Tibial artery (tissue), 4 donors: Measurements from ENCODE around the gene KRT82.

Source experiments
- DNase-seq, 2 donors: peaks; one replicate each; pipeline ENCODE4 v3.0.0-alpha.2; 2019
- H3K27ac ChIP-seq, 2 donors: fragments of 200-600 bp; sonication (generic) in 1 of 2; 1 replicate in 1 of 2; 2 replicates in 1 of 2; pipeline ENCODE4 v1.5.1; 2018 to 2019; ENCODE audit warnings: mild to moderate bottlenecking in 1 of 2
- H3K27me3 ChIP-seq, 2 donors: fragments of 200-600 bp; sonication (generic) in 1 of 2; one replicate each; pipeline versions ENCODE4 v1.5.1 to v1.6.0; 2016 to 2019
- H3K36me3 ChIP-seq, 3 donors: fragments of 200-600 bp; sonication (generic) in 2 of 3; one replicate each; pipeline ENCODE4 v1.5.1; 2016 to 2019; ENCODE audit warnings: mild to moderate bottlenecking in 2 of 3
- H3K4me1 ChIP-seq, 4 donors: fragments of 200-600 bp; sonication (generic) in 2 of 4; 1 replicate in 3 of 4; 2 replicates in 1 of 4; pipeline ENCODE4 v1.5.1; 2016 to 2019
- H3K4me3 ChIP-seq, 2 donors: fragments of 200-600 bp; sonication (generic) in 1 of 2; 1 replicate in 1 of 2; 2 replicates in 1 of 2; pipeline ENCODE4 v1.5.1; 2018 to 2019; ENCODE audit warnings: mild to moderate bottlenecking in 2 of 2
- H3K9me3 ChIP-seq, 3 donors: fragments of 200-600 bp; sonication (generic) in 1 of 3; one replicate each; pipeline ENCODE4 v1.5.1; 2016 to 2019
- CTCF ChIP-seq, 2 experiments: fragments of 200-600 bp in 1 of 2; fragments of 450-650 bp in 1 of 2; IDR thresholded peaks; one replicate each; pipeline ENCODE4 v1.5.1; 2017 to 2019; ENCODE audit warnings: antibody characterized with exemption in 2 of 2, mild to moderate bottlenecking in 1 of 2, moderate library complexity in 1 of 2
- intact Hi-C: fragments of 100-400 bp; cut with DNase I; formaldehyde crosslinking; loops from one replicate; pipeline ENCODE4 v1.15.0; 2023; ENCODE audit warnings: low total_unique reads

Gene KRT82

GRCh38 chr12:52385226-52385702 lies 20.9 kb downstream of the KRT82 start, which contains the start of gene KRT84:
Gene KRT84, minus strand, starts transcription at chr12:52385652. Its CDS starts 67 bp downstream, at chr12:52385585.
- H3K9me3 ChIP-seq = no peaks in the 10 kb centered on the region
- H3K4me1 ChIP-seq = no peaks in the 10 kb centered on the region
- intact Hi-C loops = loop anchor here (10.0 kb wide), 1 partner anchor 200 kb away; no protein-coding TSS in a partner anchor
- H3K4me3 ChIP-seq = no peak within 1 kb of the TSS
- no peak for DNase-seq
- TF ChIP-seq CTCF (IDR thresholded peaks at IDR 0.05) = no peak
- no peaks in the 10 kb centered on the region for H3K36me3 ChIP-seq
- peaks cover 0 to 22% of the 10 kb centered on the region in 2 donors for H3K27me3 ChIP-seq
- H3K27ac ChIP-seq = no peak within 1 kb of the TSS

- intact Hi-C loops = loop anchor here (10.0 kb wide), 1 partner anchor 201 kb away; no protein-coding TSS in a partner anchor
- Histone ChIP-seq H3K27me3 (peaks cover 0 to 20% of the 10 kb centered on the region in 2 donors), H3K36me3 (no peaks in the 10 kb centered on the region)
These were observed 22.8 kb downstream of the KRT82 start for GRCh38 chr12:52383331-52383730.

GRCh38 chr12:52382854-52383253 lies 23.3 kb downstream of the KRT82 start:
- Histone ChIP-seq H3K4me1 (no peaks in the 10 kb centered on the region), H3K9me3 (no peaks in the 10 kb centered on the region), H3K27ac (no peak overlapping the region), H3K36me3 (no peaks in the 10 kb centered on the region), H3K27me3 (peaks cover 0 to 16% of the 10 kb centered on the region in 2 donors), H3K4me3 (no peak overlapping the region)
- no peak for DNase-seq
- no peak for TF ChIP-seq CTCF (IDR thresholded peaks at IDR 0.05)
- intact Hi-C loops = loop anchor here (10.0 kb wide), 1 partner anchor 202 kb away; no protein-coding TSS in a partner anchor

More at GRCh38 chr12:52383331-52383730, 22.8 kb downstream of the KRT82 start:
- H3K4me3 ChIP-seq = no peak overlapping the region
- no peak for DNase-seq
- no peak overlapping the region for H3K27ac ChIP-seq
- no peak for TF ChIP-seq CTCF (IDR thresholded peaks at IDR 0.05)
- H3K4me1 ChIP-seq = no peaks in the 10 kb centered on the region
- no peaks in the 10 kb centered on the region for H3K9me3 ChIP-seq

- Histone ChIP-seq H3K4me1 (no peaks in the 10 kb centered on the region), H3K9me3 (no peaks in the 10 kb centered on the region), H3K4me3 (no peak overlapping the region), H3K27me3 (peaks cover 0 to 13% of the 10 kb centered on the region in 2 donors), H3K27ac (no peak overlapping the region), H3K36me3 (no peaks in the 10 kb centered on the region)
- DNase-seq = no peak
- TF ChIP-seq CTCF (IDR thresholded peaks at IDR 0.05) = no peak
- intact Hi-C loops = loop anchor here (10.0 kb wide), 1 partner anchor 204 kb away; no protein-coding TSS in a partner anchor
These were observed 24.9 kb downstream of the KRT82 start for GRCh38 chr12:52381206-52381605.

- Histone ChIP-seq H3K27me3 (peaks cover 0 to 10% of the 10 kb centered on the region in 2 donors), H3K4me3 (no peak overlapping the region), H3K27ac (no peak overlapping the region), H3K36me3 (no peaks in the 10 kb centered on the region), H3K9me3 (no peaks in the 10 kb centered on the region), H3K4me1 (no peaks in the 10 kb centered on the region)
- intact Hi-C loops = loop anchor here (10.0 kb wide), 1 partner anchor 205 kb away; no protein-coding TSS in a partner anchor
- DNase-seq = no peak
- peak in 1 of 2 experiments; percentile 14 for TF ChIP-seq CTCF (IDR thresholded peaks at IDR 0.05)
These were observed 25.9 kb downstream of the KRT82 start for GRCh38 chr12:52380271-52380694.
